ENCODE measurements around the gene TAB3. TPM values are rescaled to one million over a fixed set of nuclear protein-coding genes. Genes with fewer than 3 reads are reported as not detected.

TAB3 gene
- total RNA-seq, 1 experiment from 2014 or later, result 30.9 TPM

DNA sequence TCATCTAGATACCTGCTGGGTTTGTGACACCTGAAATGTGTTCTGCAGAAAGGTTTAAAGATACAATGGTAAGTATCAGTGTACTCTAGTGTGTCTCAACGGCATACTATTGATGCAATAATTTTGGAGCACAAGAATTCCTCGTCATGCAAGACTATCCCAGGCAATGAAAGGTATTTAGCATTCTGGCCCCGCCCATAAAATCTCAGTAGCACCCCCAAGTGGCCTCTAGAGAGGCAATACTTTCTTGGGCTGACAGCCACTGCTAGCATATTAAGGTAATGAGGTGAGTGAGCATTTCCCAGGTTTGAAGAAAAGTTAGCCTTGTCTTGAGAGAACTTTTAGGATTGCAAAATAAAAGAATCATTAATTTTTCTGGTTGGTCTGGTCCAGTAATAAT, 24.0 kb downstream of the TAB3 start:
- BruUV-seq (replicated peaks), result no TSS peak
- Mint-ChIP-seq H3K4me1 (ENCODE audit: low read depth, unreplicated experiment) (no peaks in the 10 kb centered on the region), H3K9me3 (ENCODE audit: low read depth, unreplicated experiment) (no peaks in the 10 kb centered on the region), H3K27ac (ENCODE audit: unreplicated experiment) (no peak overlapping the region), H3K36me3 (ENCODE audit: insufficient read depth, unreplicated experiment) (peaks cover 6% of the 10 kb centered on the region), H3K4me3 (ENCODE audit: low read depth, unreplicated experiment) (no peak overlapping the region), H3K27me3 (ENCODE audit: unreplicated experiment) (no peaks in the 10 kb centered on the region)
- CTCF ChIA-PET, result no interaction called here
- no peak for TF ChIP-seq CTCF (IDR thresholded peaks at IDR 0.05; ENCODE audit: unreplicated experiment)
- peak; percentile 38 for DNase-seq
- intact Hi-C loops (cut with micrococcal nuclease; ENCODE audit: unreplicated experiment), result no loop called here

DNA sequence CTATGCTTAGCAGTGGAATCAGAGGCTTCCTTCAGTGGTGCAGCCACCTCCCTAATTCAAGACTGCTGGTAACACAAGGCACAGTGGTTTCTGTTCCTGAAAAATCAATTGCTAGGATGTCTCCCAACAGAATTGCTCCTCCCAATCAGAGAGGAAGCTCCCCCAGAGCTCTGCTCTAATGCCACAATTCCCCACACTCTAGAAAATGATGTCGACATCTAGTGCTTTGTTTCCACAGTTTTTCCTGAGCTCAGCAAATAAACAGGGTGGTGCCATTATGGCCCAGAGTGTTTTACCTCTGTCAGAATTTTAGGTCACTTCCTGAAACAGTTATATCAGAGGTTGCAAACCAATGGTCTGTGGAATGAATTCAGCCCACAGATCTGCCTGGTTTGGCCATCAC, 24.7 kb downstream of the TAB3 start:
- no peak for DNase-seq
- TF ChIP-seq CTCF (IDR thresholded peaks at IDR 0.05; ENCODE audit: unreplicated experiment), result no peak
- Mint-ChIP-seq H3K9me3 (ENCODE audit: low read depth, unreplicated experiment) (no peaks in the 10 kb centered on the region), H3K27ac (ENCODE audit: unreplicated experiment) (no peak overlapping the region), H3K4me1 (ENCODE audit: low read depth, unreplicated experiment) (no peaks in the 10 kb centered on the region), H3K36me3 (ENCODE audit: insufficient read depth, unreplicated experiment) (peaks cover 6% of the 10 kb centered on the region), H3K27me3 (ENCODE audit: unreplicated experiment) (no peaks in the 10 kb centered on the region), H3K4me3 (ENCODE audit: low read depth, unreplicated experiment) (no peak overlapping the region)
- no TSS peak for BruUV-seq (replicated peaks)
- intact Hi-C loops (cut with micrococcal nuclease; ENCODE audit: unreplicated experiment), result no loop called here
- CTCF ChIA-PET, result interaction anchor here (0.8 kb wide), 1 partner anchor 11 kb away, joined by 4 read pairs; no protein-coding TSS in a partner anchor

GRCh38 chrX:30863974-30864373, 25.1 kb downstream of the TAB3 start:
- no peaks in the 10 kb centered on the region for H3K9me3 Mint-ChIP-seq (ENCODE audit: low read depth, unreplicated experiment)
- TF ChIP-seq CTCF (IDR thresholded peaks at IDR 0.05; ENCODE audit: unreplicated experiment), result no peak
- intact Hi-C loops (cut with micrococcal nuclease; ENCODE audit: unreplicated experiment), result no loop called here
- CTCF ChIA-PET, result interaction anchor here (0.8 kb wide), 1 partner anchor 10 kb away, joined by 4 read pairs; no protein-coding TSS in a partner anchor
- H3K27ac Mint-ChIP-seq (ENCODE audit: unreplicated experiment), result no peak overlapping the region
- H3K27me3 Mint-ChIP-seq (ENCODE audit: unreplicated experiment), result no peaks in the 10 kb centered on the region
- H3K4me3 Mint-ChIP-seq (ENCODE audit: low read depth, unreplicated experiment), result no peak overlapping the region
- H3K36me3 Mint-ChIP-seq (ENCODE audit: insufficient read depth, unreplicated experiment), result peaks cover 6% of the 10 kb centered on the region
- BruUV-seq (replicated peaks), result no TSS peak
- H3K4me1 Mint-ChIP-seq (ENCODE audit: low read depth, unreplicated experiment), result no peaks in the 10 kb centered on the region
- DNase-seq, result no peak

- no peaks in the 10 kb centered on the region for H3K4me1 Mint-ChIP-seq (ENCODE audit: low read depth, unreplicated experiment)
- H3K36me3 Mint-ChIP-seq (ENCODE audit: insufficient read depth, unreplicated experiment), result no peaks in the 10 kb centered on the region
- no peak overlapping the region for H3K27ac Mint-ChIP-seq (ENCODE audit: unreplicated experiment)
- no peak for TF ChIP-seq CTCF (IDR thresholded peaks at IDR 0.05; ENCODE audit: unreplicated experiment)
- intact Hi-C loops (cut with micrococcal nuclease; ENCODE audit: unreplicated experiment), result no loop called here
- CTCF ChIA-PET, result no interaction called here
- no peak for DNase-seq
- H3K27me3 Mint-ChIP-seq (ENCODE audit: unreplicated experiment), result no peaks in the 10 kb centered on the region
- H3K9me3 Mint-ChIP-seq (ENCODE audit: low read depth, unreplicated experiment), result no peaks in the 10 kb centered on the region
- H3K4me3 Mint-ChIP-seq (ENCODE audit: low read depth, unreplicated experiment), result no peak overlapping the region
- BruUV-seq (replicated peaks), result no TSS peak
Measured at GRCh38 chrX:30858098-30858497, 31.0 kb downstream of the TAB3 start.

Measured in Calu3 (cell line).